Esophagus squamous epithelium (tissue), 5 donors: ENCODE data around the gene SAMD11. TPM values are rescaled to one million over a fixed set of nuclear protein-coding genes. Genes with fewer than 3 reads are reported as not detected.

Source experiments
- DNase-seq: peaks from one replicate; lab custom pipeline; 2025; lab: John Stamatoyannopoulos, UW
- H3K27ac ChIP-seq, 4 donors: fragments of 200-600 bp; sonication (generic); one replicate each; pipeline ENCODE4 v1.5.1; 2016 to 2019; ENCODE audit warnings: mild to moderate bottlenecking in 1 of 4
- H3K27me3 ChIP-seq, 4 donors: fragments of 200-600 bp; sonication (generic); 1 replicate in 3 of 4; 2 replicates in 1 of 4; pipeline versions ENCODE4 v1.5.1 to v1.6.0; 2017 to 2021; ENCODE audit warnings: antibody characterized with exemption in 1 of 4
- H3K36me3 ChIP-seq, 3 donors: fragments of 200-600 bp; sonication (generic); one replicate each; pipeline ENCODE4 v1.5.1; 2016 to 2019
- H3K4me1 ChIP-seq, 3 donors: fragments of 200-600 bp; sonication (generic); one replicate each; pipeline ENCODE4 v1.5.1; 2017 to 2019
- H3K4me3 ChIP-seq, 4 donors: fragments of 200-600 bp; sonication (generic); 1 replicate in 3 of 4; 2 replicates in 1 of 4; pipeline ENCODE4 v1.5.1; 2016 to 2019; ENCODE audit warnings: mild to moderate bottlenecking in 2 of 4, moderate library complexity in 1 of 4
- H3K9me3 ChIP-seq, 3 donors: fragments of 200-600 bp; sonication (generic); one replicate each; pipeline ENCODE4 v1.5.1; 2016 to 2019
- CTCF ChIP-seq, 6 experiments: fragments of 450-650 bp in 4 of 6; fragments of 200-600 bp in 2 of 6; sonication (generic) in 2 of 6; IDR thresholded peaks; one replicate each; pipeline ENCODE4 v1.5.1; 2016 to 2019; ENCODE audit warnings: antibody characterized with exemption in 6 of 6, mild to moderate bottlenecking in 4 of 6, moderate library complexity in 4 of 6
- POLR2A ChIP-seq, 4 donors: fragments of 450-650 bp; IDR thresholded peaks; one replicate each; pipeline ENCODE4 v1.6.1; 2017; ENCODE audit warnings: antibody characterized with exemption in 4 of 4, mild to moderate bottlenecking in 4 of 4, moderate library complexity in 3 of 4
- WGBS, 2 donors: methylation state at CpG; one replicate each; pipeline ENCODE4 v1.1.5; 2018; 5-methylcytosine and 5-hydroxymethylcytosine counted together
- intact Hi-C: fragments of 100-400 bp; cut with DNase I; formaldehyde crosslinking; loops from one replicate; pipeline ENCODE4 v1.15.0; 2022
- total RNA-seq, 4 donors: library from RNA; depleted of rRNA; stranded (reverse); fragments of >200 nt; gene quantifications; one replicate each; pipeline ENCODE4 v1.1.0, GENCODE V29; 2016
- donor health status: DM: yes; HTN: yes; CAD: no.

The SAMD11 gene
- total RNA-seq, 4 donors from 2014 or later: 0.48 to 0.95 (median 0.57) TPM; not detected in 1

GRCh38 chr1:973459-974292, 50.0 kb downstream of the SAMD11 start:
- peaks cover 0 to 76% (median 5%) of the 10 kb centered on the region in 4 donors for H3K27me3 ChIP-seq
- DNase-seq: no peak
- 74 to 86% methylated on average over 2 to 8 of the region's 28 CpGs for WGBS, 2 donors

DNA sequence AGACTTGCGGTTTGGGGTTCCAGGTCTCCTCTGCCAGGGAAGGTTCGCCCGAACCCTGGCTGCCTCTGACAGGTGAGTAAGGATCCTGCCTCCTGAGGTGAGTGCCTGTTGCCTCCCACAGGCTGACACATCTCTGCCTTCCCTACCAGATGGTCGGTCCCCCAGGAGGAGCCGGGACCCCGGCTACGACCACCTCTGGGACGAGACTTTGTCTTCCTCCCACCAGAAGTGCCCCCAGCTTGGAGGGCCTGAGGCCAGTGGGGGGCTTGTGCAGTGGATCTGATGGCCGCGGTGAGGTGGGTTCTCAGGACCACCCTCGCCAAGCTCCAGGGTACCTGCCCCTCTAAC, 50.5 kb downstream of the SAMD11 start:
- TF ChIP-seq CTCF (IDR thresholded peaks at IDR 0.05) (no peak), POLR2A (IDR thresholded peaks at IDR 0.05) (no peak)
- Histone ChIP-seq H3K27me3 (peaks cover 0 to 80% (median 5%) of the 10 kb centered on the region in 4 donors), H3K9me3 (no peaks in the 10 kb centered on the region), H3K4me1 (peaks cover 20 to 50% (median 21%) of the 10 kb centered on the region in 3 donors), H3K4me3 (no peak overlapping the region), H3K27ac (no peak overlapping the region), H3K36me3 (peaks cover 0 to 36% (median 0%) of the 10 kb centered on the region in 3 donors)
- intact Hi-C loops: no loop called here
- 75 to 91% methylated on average over 6 of the region's 11 CpGs for WGBS, 2 donors
- no peak for DNase-seq

More at GRCh38 chr1:973459-974292, 50.0 kb downstream of the SAMD11 start:
- Histone ChIP-seq H3K4me3 (no peak overlapping the region), H3K36me3 (peaks cover 0 to 36% (median 0%) of the 10 kb centered on the region in 3 donors), H3K4me1 (peaks cover 20 to 56% (median 21%) of the 10 kb centered on the region in 3 donors), H3K9me3 (no peaks in the 10 kb centered on the region), H3K27ac (no peak overlapping the region)
- intact Hi-C loops: no loop called here
- TF ChIP-seq POLR2A (IDR thresholded peaks at IDR 0.05): no peak
- no peak for TF ChIP-seq CTCF (IDR thresholded peaks at IDR 0.05)

- no peaks in the 10 kb centered on the region for H3K9me3 ChIP-seq
- peak overlapping the region in 3 of 4 donors; percentile 73 to 87 (median 74) for H3K27ac ChIP-seq
- intact Hi-C loops: no loop called here
- WGBS, 2 donors: 65 to 71% methylated on average over 10 to 16 of the region's 17 CpGs
- H3K4me1 ChIP-seq: peaks cover 20 to 48% (median 21%) of the 10 kb centered on the region in 3 donors
- H3K27me3 ChIP-seq: peaks cover 0 to 81% (median 5%) of the 10 kb centered on the region in 4 donors
- H3K4me3 ChIP-seq: no peak overlapping the region
- no peak for DNase-seq
- no peak for TF ChIP-seq POLR2A (IDR thresholded peaks at IDR 0.05)
- TF ChIP-seq CTCF (IDR thresholded peaks at IDR 0.05): no peak
- peaks cover 0 to 36% (median 0%) of the 10 kb centered on the region in 3 donors for H3K36me3 ChIP-seq
Observed at GRCh38 chr1:974687-975328, 51.1 kb downstream of the SAMD11 start.

DNA sequence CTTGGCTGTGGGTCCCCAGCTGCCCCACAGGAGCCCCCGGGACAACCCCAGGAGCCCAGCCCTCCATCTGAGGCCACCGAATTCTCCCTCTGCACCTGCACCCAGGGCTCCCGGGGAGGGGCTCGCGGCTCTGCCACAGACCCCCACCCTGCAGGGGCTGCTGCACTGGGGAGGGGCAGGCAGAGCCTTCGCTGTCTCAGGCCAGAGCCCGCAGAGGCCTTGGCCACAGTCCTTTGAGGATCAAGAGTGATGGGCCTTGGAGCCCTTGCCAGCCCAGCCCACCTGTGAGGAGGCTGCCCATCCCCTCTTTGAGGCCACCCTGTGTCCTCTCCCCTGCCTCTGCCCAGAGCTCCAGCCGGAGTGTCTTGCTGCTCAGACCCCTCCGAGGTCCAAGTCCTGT, 51.6 kb downstream of the SAMD11 start:
- H3K27me3 ChIP-seq: peaks cover 0 to 81% (median 5%) of the 10 kb centered on the region in 4 donors
- H3K36me3 ChIP-seq: peaks cover 0 to 36% (median 0%) of the 10 kb centered on the region in 3 donors
- peaks cover 19 to 48% (median 20%) of the 10 kb centered on the region in 3 donors for H3K4me1 ChIP-seq
- no peaks in the 10 kb centered on the region for H3K9me3 ChIP-seq
- no peak overlapping the region for H3K4me3 ChIP-seq
- TF ChIP-seq CTCF (IDR thresholded peaks at IDR 0.05) (no peak), POLR2A (IDR thresholded peaks at IDR 0.05) (no peak)
- H3K27ac ChIP-seq: peak overlapping the region in 3 of 4 donors; percentile 73 to 87 (median 74)
- intact Hi-C loops: no loop called here
- WGBS, 2 donors: 29 to 60% methylated on average over 1 of the region's 9 CpGs
- DNase-seq: no peak
